Panc1 (cell line): ENCODE measurements around the gene RAPGEF5. TPM values are rescaled to one million over a fixed set of nuclear protein-coding genes. Genes with fewer than 3 reads are reported as not detected.

Experiments
- ATAC-seq: fragments of 200-7000 bp; cut with Tn5 transposase; 2 replicates; pipeline ENCODE4 v1.9.1; 2020; ENCODE audit warnings: mild to moderate bottlenecking, moderate library complexity
- BruUV-seq: library from RNA; stranded (reverse); fragments of 400-500 nt; replicated peaks from 2 replicates; lab custom pipeline; 2021; lab: Mats Ljungman, UMichigan
- CTCF ChIA-PET: fragments of 300-600 bp; sonication (Branson Sonifier 250); formaldehyde crosslinking; loops from one replicate; lab custom pipeline; 2022; ENCODE audit warnings: antibody characterized with exemption; lab: Charles Lee
- POLR2A ChIA-PET: fragments of 300-600 bp; sonication (Branson Sonifier 250); formaldehyde crosslinking; loops from one replicate; lab custom pipeline; 2022; ENCODE audit warnings: antibody characterized with exemption; lab: Charles Lee
- DNase-seq: peaks from one replicate; pipeline ENCODE4 v3.0.0-alpha.2; 2010; ENCODE audit warnings: low read depth, low spot score
- H3K27ac ChIP-seq: 2 replicates; pipeline ENCODE4 v1.5.1; 2011; ENCODE audit warnings: mild to moderate bottlenecking, low read length, inconsistent platforms
- H3K27me3 ChIP-seq: fragments of 200-500 bp; sonication (Bioruptor generic); 2 replicates; pipeline ENCODE4 v1.6.0; 2014; ENCODE audit warnings: low read length, inconsistent platforms; ENCODE audit not compliant: control insufficient read depth, insufficient read depth
- H3K36me3 ChIP-seq: fragments of 200-500 bp; sonication (Bioruptor generic); 2 replicates; pipeline ENCODE4 v1.5.1; 2014; ENCODE audit warnings: inconsistent platforms, mild to moderate bottlenecking, low read length, moderate library complexity; ENCODE audit not compliant: control insufficient read depth, insufficient read depth
- H3K4me1 ChIP-seq: 2 replicates; pipeline ENCODE4 v1.5.1; 2011; ENCODE audit warnings: inconsistent platforms, mild to moderate bottlenecking, low read length, moderate library complexity; ENCODE audit not compliant: control insufficient read depth, insufficient read depth
- H3K4me3 ChIP-seq, 2 experiments: 2 replicates each; pipeline ENCODE4 v1.5.1; 2011 to 2012; ENCODE audit warnings: low read depth in 2 of 2, low read length in 2 of 2, mild to moderate bottlenecking in 2 of 2, inconsistent platforms in 1 of 2, moderate library complexity in 1 of 2
- H3K9me3 ChIP-seq: fragments of 200-500 bp; sonication (Bioruptor generic); 2 replicates; pipeline ENCODE4 v1.5.1; 2014; ENCODE audit warnings: low read depth, mild to moderate bottlenecking, inconsistent platforms, low read length, moderate library complexity; ENCODE audit not compliant: control insufficient read depth, insufficient read depth
- CTCF ChIP-seq: fragments of 450-650 bp; IDR thresholded peaks from 2 replicates; pipeline ENCODE4 v1.5.1; 2017; ENCODE audit warnings: mild to moderate bottlenecking
- POLR2AphosphoS5 ChIP-seq: IDR thresholded peaks from 2 replicates; pipeline ENCODE4 v1.6.1; 2012; ENCODE audit warnings: mild to moderate bottlenecking, low read depth, low read length, moderate library complexity
- REST ChIP-seq, 2 experiments: IDR thresholded peaks; 2 replicates each; pipeline ENCODE4 v1.6.1; 2011 to 2012; ENCODE audit warnings: low read depth in 2 of 2, control low read depth in 1 of 2, low read length in 1 of 2, mild to moderate bottlenecking in 1 of 2, moderate library complexity in 1 of 2; ENCODE audit not compliant: insufficient read depth in 1 of 2
- SIN3A ChIP-seq: IDR thresholded peaks from 2 replicates; pipeline ENCODE4 v1.6.1; 2012; ENCODE audit warnings: low read depth, mild to moderate bottlenecking, low read length, moderate library complexity, borderline replicate concordance; ENCODE audit not compliant: insufficient read depth
- TCF7L2 ChIP-seq: IDR thresholded peaks from 2 replicates; pipeline ENCODE4 v1.6.1; 2011; ENCODE audit warnings: mild to moderate bottlenecking, low read depth, low read length, inconsistent platforms
- in situ Hi-C: cut with HindIII; loops from 2 replicates; pipeline ENCODE4 v1.10.0; 2016; ENCODE audit warnings: low sequenced_read_pairs, low pct_unique_long_range_greater_than_20kb
- intact Hi-C: fragments of 100-400 bp; cut with micrococcal nuclease; formaldehyde crosslinking; loops from one replicate; pipeline ENCODE4 v1.10.0; 2022; ENCODE audit not compliant: unreplicated experiment
- total RNA-seq: library from RNA; stranded (reverse); gene quantifications from one replicate; pipeline ENCODE4 v1.2.1, GENCODE V29; 2021; ENCODE audit not compliant: unreplicated experiment

Gene RAPGEF5
- total RNA-seq, 1 experiment from 2014 or later, result 1.4 TPM

- intact Hi-C loops, result no loop called here
- POLR2A ChIA-PET, result no interaction called here
- no TSS peak for BruUV-seq
Observed at GRCh38 chr7:22344655-22345054, 12.3 kb downstream of the RAPGEF5 start.

GRCh38 chr7:22343612-22344011 lies 13.3 kb downstream of the RAPGEF5 start:
- ATAC-seq, result no peak
- no peak for DNase-seq
- in situ Hi-C loops (no loop called here), intact Hi-C loops (no loop called here)
- H3K27ac ChIP-seq, result no peak overlapping the region
- H3K4me3 ChIP-seq, result no peak overlapping the region
- H3K9me3 ChIP-seq, result no peaks in the 10 kb centered on the region
- TF ChIP-seq TCF7L2 (no peak), CTCF (no peak), SIN3A (no peak), REST (IDR thresholded peaks at IDR 0.05; ENCODE audit: insufficient read depth in 1 of 2, low read depth in 2 of 2, low read length in 1 of 2) (no peak), POLR2AphosphoS5 (no peak)
- no peaks in the 10 kb centered on the region for H3K4me1 ChIP-seq
- ChIA-PET CTCF (no interaction called here), POLR2A (no interaction called here)
- H3K36me3 ChIP-seq, result no peaks in the 10 kb centered on the region
- H3K27me3 ChIP-seq, result no peaks in the 10 kb centered on the region
- no TSS peak for BruUV-seq

More at GRCh38 chr7:22344655-22345054, 12.3 kb downstream of the RAPGEF5 start:
- CTCF ChIA-PET, result no interaction called here
- ATAC-seq (0 out of 2 replicates have a peak, but pooled peaks have one; percentile 38), DNase-seq (no peak)
- Histone ChIP-seq H3K4me1 (no peaks in the 10 kb centered on the region), H3K27ac (no peak overlapping the region), H3K4me3 (no peak overlapping the region), H3K27me3 (no peaks in the 10 kb centered on the region), H3K9me3 (no peaks in the 10 kb centered on the region), H3K36me3 (no peaks in the 10 kb centered on the region)
- in situ Hi-C loops, result no loop called here
- TF ChIP-seq SIN3A (no peak), REST (IDR thresholded peaks at IDR 0.05; ENCODE audit: insufficient read depth in 1 of 2, low read depth in 2 of 2, low read length in 1 of 2) (no peak), CTCF (no peak), TCF7L2 (no peak), POLR2AphosphoS5 (no peak)
